Measurements from ENCODE around the gene STIM1. TPM values are rescaled to one million over a fixed set of nuclear protein-coding genes. Genes with fewer than 3 reads are reported as not detected.

The STIM1 gene
- total RNA-seq, 1 experiment from 2014 or later = 55.1 TPM

- no peak overlapping the region for H3K27ac Mint-ChIP-seq (ENCODE audit: unreplicated experiment)
- H3K4me1 Mint-ChIP-seq (ENCODE audit: low read depth, unreplicated experiment) = no peaks in the 10 kb centered on the region
- no peaks in the 10 kb centered on the region for H3K36me3 Mint-ChIP-seq (ENCODE audit: insufficient read depth, unreplicated experiment)
- H3K9me3 Mint-ChIP-seq (ENCODE audit: unreplicated experiment) = no peaks in the 10 kb centered on the region
- intact Hi-C loops (cut with micrococcal nuclease; ENCODE audit: unreplicated experiment) = loop anchor here (10.0 kb wide), 1 partner anchor 155 kb away; no protein-coding TSS in a partner anchor
- Histone ChIP-seq H3K27me3 (replicated peaks; ENCODE audit: control insufficient read depth, insufficient read depth, low read length) (no peaks in the 10 kb centered on the region), H3K4me1 (no peaks in the 10 kb centered on the region), H3K9me3 (0 out of 2 replicates have a peak, but pooled peaks cover 3% of the 10 kb centered on the region), H3K4me3 (ENCODE audit: low read depth, low read length) (no peak overlapping the region), H3K36me3 (ENCODE audit: control insufficient read depth, insufficient read depth, low read length) (no peaks in the 10 kb centered on the region)
- no peak overlapping the region for H3K4me3 Mint-ChIP-seq (ENCODE audit: unreplicated experiment)
- CTCF ChIA-PET = no interaction called here
- no TSS peak for BruUV-seq (replicated peaks)
- no peak for DNase-seq
- no peak for TF ChIP-seq CTCF (IDR thresholded peaks at IDR 0.05; ENCODE audit: insufficient read depth in 1 of 2, low read depth in 1 of 2, low read length in 1 of 2, severe bottlenecking in 1 of 2, unreplicated experiment in 1 of 2)
- POLR2A ChIA-PET = no interaction called here
- H3K27me3 Mint-ChIP-seq (ENCODE audit: insufficient read depth, unreplicated experiment) = no peaks in the 10 kb centered on the region
These were observed 64.8 kb downstream of the STIM1 start for GRCh38 chr11:3920148-3920852.

GRCh38 chr11:3922056-3922455 lies 66.6 kb downstream of the STIM1 start:
- H3K27me3 Mint-ChIP-seq (ENCODE audit: insufficient read depth, unreplicated experiment) = no peaks in the 10 kb centered on the region
- H3K4me3 ChIP-seq (ENCODE audit: low read depth, low read length) = no peak overlapping the region
- no peak for TF ChIP-seq CTCF (IDR thresholded peaks at IDR 0.05; ENCODE audit: insufficient read depth in 1 of 2, low read depth in 1 of 2, low read length in 1 of 2, severe bottlenecking in 1 of 2, unreplicated experiment in 1 of 2)
- H3K9me3 ChIP-seq = 0 out of 2 replicates have a peak, but pooled peaks cover 3% of the 10 kb centered on the region
- H3K27ac Mint-ChIP-seq (ENCODE audit: unreplicated experiment) = no peak overlapping the region
- H3K9me3 Mint-ChIP-seq (ENCODE audit: unreplicated experiment) = no peaks in the 10 kb centered on the region
- peaks cover 1% of the 10 kb centered on the region; the same call in 1 of the 2 replicates for H3K4me1 ChIP-seq
- no peak overlapping the region for H3K4me3 Mint-ChIP-seq (ENCODE audit: unreplicated experiment)
- no TSS peak for BruUV-seq (replicated peaks)
- H3K4me1 Mint-ChIP-seq (ENCODE audit: low read depth, unreplicated experiment) = peaks cover 6% of the 10 kb centered on the region
- intact Hi-C loops (cut with micrococcal nuclease; ENCODE audit: unreplicated experiment) = loop anchor here (10.0 kb wide), 1 partner anchor 153 kb away; no protein-coding TSS in a partner anchor
- H3K36me3 ChIP-seq (ENCODE audit: control insufficient read depth, insufficient read depth, low read length) = no peaks in the 10 kb centered on the region
- no peaks in the 10 kb centered on the region for H3K27me3 ChIP-seq (replicated peaks; ENCODE audit: control insufficient read depth, insufficient read depth, low read length)
- ChIA-PET CTCF (no interaction called here), POLR2A (no interaction called here)
- DNase-seq = no peak
- no peaks in the 10 kb centered on the region for H3K36me3 Mint-ChIP-seq (ENCODE audit: insufficient read depth, unreplicated experiment)

- Mint-ChIP-seq H3K27me3 (ENCODE audit: insufficient read depth, unreplicated experiment) (no peaks in the 10 kb centered on the region), H3K36me3 (ENCODE audit: insufficient read depth, unreplicated experiment) (no peaks in the 10 kb centered on the region), H3K9me3 (ENCODE audit: unreplicated experiment) (no peaks in the 10 kb centered on the region), H3K4me3 (ENCODE audit: unreplicated experiment) (no peak overlapping the region), H3K27ac (ENCODE audit: unreplicated experiment) (no peak overlapping the region), H3K4me1 (ENCODE audit: low read depth, unreplicated experiment) (peaks cover 6% of the 10 kb centered on the region)
- TF ChIP-seq CTCF (IDR thresholded peaks at IDR 0.05; ENCODE audit: insufficient read depth in 1 of 2, low read depth in 1 of 2, low read length in 1 of 2, severe bottlenecking in 1 of 2, unreplicated experiment in 1 of 2) = no peak
- Histone ChIP-seq H3K36me3 (ENCODE audit: control insufficient read depth, insufficient read depth, low read length) (no peaks in the 10 kb centered on the region), H3K4me1 (peaks cover 7% of the 10 kb centered on the region; the same call in 1 of the 2 replicates), H3K4me3 (ENCODE audit: low read depth, low read length) (no peak overlapping the region), H3K27me3 (replicated peaks; ENCODE audit: control insufficient read depth, insufficient read depth, low read length) (no peaks in the 10 kb centered on the region), H3K9me3 (0 out of 2 replicates have a peak, but pooled peaks cover 3% of the 10 kb centered on the region)
- no peak for DNase-seq
- CTCF ChIA-PET = interaction anchor here (1.9 kb wide), 1 partner anchor 71 kb away, joined by 6 read pairs; the partner anchor contains the start of gene STIM1
- POLR2A ChIA-PET = no interaction called here
- no TSS peak for BruUV-seq (replicated peaks)
- intact Hi-C loops (cut with micrococcal nuclease; ENCODE audit: unreplicated experiment) = loop anchor here (10.0 kb wide), 1 partner anchor 149 kb away; no protein-coding TSS in a partner anchor
These were observed 70.0 kb downstream of the STIM1 start for GRCh38 chr11:3925513-3925912.

Data from Caco-2 (cell line).